Suprapubic skin (tissue), 4 donors: ENCODE measurements around the gene COL4A3. TPM values are rescaled to one million over a fixed set of nuclear protein-coding genes. Genes with fewer than 3 reads are reported as not detected.

Source experiments
- DNase-seq, 2 donors: peaks; one replicate each; pipeline ENCODE4 v3.0.0-alpha.2; 2019; ENCODE audit warnings: low spot score in 2 of 2
- H3K27ac ChIP-seq: fragments of 200-600 bp; sonication (generic); one replicate; pipeline ENCODE4 v1.5.1; 2019
- H3K27me3 ChIP-seq: fragments of 200-600 bp; sonication (generic); one replicate; pipeline ENCODE4 v1.5.1; 2019
- H3K36me3 ChIP-seq: fragments of 200-600 bp; sonication (generic); one replicate; pipeline ENCODE4 v1.5.1; 2019
- H3K4me1 ChIP-seq: fragments of 200-600 bp; sonication (generic); one replicate; pipeline ENCODE4 v1.5.1; 2019
- H3K4me3 ChIP-seq: fragments of 200-600 bp; sonication (generic); one replicate; pipeline ENCODE4 v1.5.1; 2019; ENCODE audit warnings: mild to moderate bottlenecking
- H3K9me3 ChIP-seq: fragments of 200-600 bp; sonication (generic); one replicate; pipeline ENCODE4 v1.5.1; 2019
- EP300 ChIP-seq: sonication (generic); formaldehyde crosslinking; IDR thresholded peaks from one replicate; pipeline ENCODE4 v1.6.1; 2017; ENCODE audit warnings: antibody characterized with exemption
- POLR2A ChIP-seq, 2 donors: fragments of 450-650 bp; IDR thresholded peaks; one replicate each; pipeline ENCODE4 v1.6.1; 2017; ENCODE audit warnings: antibody characterized with exemption in 2 of 2, mild to moderate bottlenecking in 2 of 2, moderate library complexity in 2 of 2
- POLR2AphosphoS5 ChIP-seq, 3 donors: sonication (generic); formaldehyde crosslinking; IDR thresholded peaks; one replicate each; pipeline ENCODE4 v1.6.1; 2017; ENCODE audit warnings: antibody characterized with exemption in 3 of 3
- WGBS: methylation state at CpG from one replicate; pipeline ENCODE4 v1.1.5; 2018; 5-methylcytosine and 5-hydroxymethylcytosine counted together
- total RNA-seq, 4 donors: library from RNA; depleted of rRNA; stranded (reverse); fragments of >200 nt; gene quantifications; one replicate each; pipeline ENCODE4 v1.1.0, GENCODE V29; 2016
- TF ChIP-seq, protein P1 (sequence below), 2 donors: fragments of 200-600 bp in 1 of 2; fragments of 450-650 bp in 1 of 2; sonication (generic) in 1 of 2; IDR thresholded peaks; one replicate each; pipeline ENCODE4 v1.5.1; 2016 to 2019; ENCODE audit warnings: antibody characterized with exemption in 2 of 2, mild to moderate bottlenecking in 1 of 2, moderate library complexity in 1 of 2

Gene COL4A3
- total RNA-seq, 4 donors from 2014 or later = 0.26 to 2.2 (median 0.80) TPM; not detected in 1

- H3K27ac ChIP-seq = peak overlapping the region; percentile 80
- WGBS = 16% methylated on average over 6 of the region's 6 CpGs
- H3K4me1 ChIP-seq = peaks cover 26% of the 10 kb centered on the region
- no peaks in the 10 kb centered on the region for H3K9me3 ChIP-seq
- TF ChIP-seq POLR2A (IDR thresholded peaks at IDR 0.05) (no peak), POLR2AphosphoS5 (IDR thresholded peaks at IDR 0.05) (no peak), EP300 (no peak)
- TF ChIP-seq, protein P1, sequence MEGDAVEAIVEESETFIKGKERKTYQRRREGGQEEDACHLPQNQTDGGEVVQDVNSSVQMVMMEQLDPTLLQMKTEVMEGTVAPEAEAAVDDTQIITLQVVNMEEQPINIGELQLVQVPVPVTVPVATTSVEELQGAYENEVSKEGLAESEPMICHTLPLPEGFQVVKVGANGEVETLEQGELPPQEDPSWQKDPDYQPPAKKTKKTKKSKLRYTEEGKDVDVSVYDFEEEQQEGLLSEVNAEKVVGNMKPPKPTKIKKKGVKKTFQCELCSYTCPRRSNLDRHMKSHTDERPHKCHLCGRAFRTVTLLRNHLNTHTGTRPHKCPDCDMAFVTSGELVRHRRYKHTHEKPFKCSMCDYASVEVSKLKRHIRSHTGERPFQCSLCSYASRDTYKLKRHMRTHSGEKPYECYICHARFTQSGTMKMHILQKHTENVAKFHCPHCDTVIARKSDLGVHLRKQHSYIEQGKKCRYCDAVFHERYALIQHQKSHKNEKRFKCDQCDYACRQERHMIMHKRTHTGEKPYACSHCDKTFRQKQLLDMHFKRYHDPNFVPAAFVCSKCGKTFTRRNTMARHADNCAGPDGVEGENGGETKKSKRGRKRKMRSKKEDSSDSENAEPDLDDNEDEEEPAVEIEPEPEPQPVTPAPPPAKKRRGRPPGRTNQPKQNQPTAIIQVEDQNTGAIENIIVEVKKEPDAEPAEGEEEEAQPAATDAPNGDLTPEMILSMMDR (IDR thresholded peaks at IDR 0.05) = no peak
- no peaks in the 10 kb centered on the region for H3K27me3 ChIP-seq
- H3K4me3 ChIP-seq = peak overlapping the region; percentile 63
- no peak for DNase-seq
- no peaks in the 10 kb centered on the region for H3K36me3 ChIP-seq
Observed at GRCh38 chr2:227324642-227324994, 160.2 kb downstream of the COL4A3 start.

DNA sequence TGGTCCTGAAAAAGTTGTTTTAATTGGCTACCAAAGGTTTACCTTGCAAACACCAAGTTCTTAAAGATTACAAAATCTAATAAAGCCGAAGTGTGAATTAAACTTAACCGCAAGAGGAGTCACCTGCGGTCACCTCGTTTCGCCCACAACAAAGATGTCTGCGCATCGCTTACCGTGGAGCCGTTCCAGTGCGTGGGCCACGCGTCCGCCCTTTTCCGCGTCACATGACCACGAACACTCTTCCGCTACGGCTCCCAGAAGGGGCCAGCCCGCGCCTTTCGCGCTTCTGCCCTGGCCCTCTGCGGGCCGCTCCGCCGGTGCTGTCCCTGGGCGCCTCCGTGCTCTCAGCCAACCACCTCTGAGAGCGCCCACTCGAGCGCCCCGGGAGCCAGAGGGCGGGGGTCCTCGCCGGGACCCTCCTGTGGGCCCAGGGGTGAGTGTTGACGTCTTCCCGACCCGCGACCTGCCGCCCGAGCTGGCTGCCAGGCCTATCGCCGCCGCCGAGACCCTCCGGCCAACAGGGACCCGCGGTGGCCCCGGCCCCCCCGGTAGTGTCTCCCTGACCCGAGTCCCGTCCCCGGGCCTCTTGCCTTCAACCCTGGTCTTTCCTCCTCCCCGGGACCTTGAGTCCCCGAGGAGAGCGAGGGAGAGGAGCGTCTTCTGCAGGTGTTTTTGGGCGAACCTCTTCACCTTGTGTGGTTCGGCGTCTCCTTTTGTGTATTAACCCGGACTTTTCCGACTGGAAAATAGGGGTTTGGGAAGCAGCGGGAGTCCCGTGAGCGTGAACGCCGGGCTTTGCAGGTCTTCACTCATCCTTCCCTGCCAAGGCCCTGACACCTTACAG lies 160.8 kb downstream of the COL4A3 start, which contains the start of gene MFF:
Gene MFF, plus strand, starts transcription at position 257 of the 844 bp plus-strand sequence. CDS start 5,415 bp downstream, outside the sequence.
- 0% methylated on average over 18 of the region's 67 CpGs for WGBS
- peak; percentile 94 to 96 for DNase-seq
- no peaks in the 10 kb centered on the region for H3K9me3 ChIP-seq
- H3K4me1 ChIP-seq = peaks cover 27% of the 10 kb centered on the region
- H3K27ac ChIP-seq = peak within 1 kb of the TSS; percentile 80
- H3K4me3 ChIP-seq = peak within 1 kb of the TSS; percentile 63
- TF ChIP-seq POLR2A (IDR thresholded peaks at IDR 0.05) (peak; percentile 14 to 53), EP300 (no peak), POLR2AphosphoS5 (IDR thresholded peaks at IDR 0.05) (peak; percentile 43 to 99 (median 80))
- TF ChIP-seq, protein P1 (IDR thresholded peaks at IDR 0.05) = no peak
- H3K27me3 ChIP-seq = no peaks in the 10 kb centered on the region
- H3K36me3 ChIP-seq = no peaks in the 10 kb centered on the region

- DNase-seq = peak in 1 of 2 donors; percentile 61
- H3K27me3 ChIP-seq = no peaks in the 10 kb centered on the region
Observed at GRCh38 chr2:227325839-227326195, 161.4 kb downstream of the COL4A3 start.

DNA sequence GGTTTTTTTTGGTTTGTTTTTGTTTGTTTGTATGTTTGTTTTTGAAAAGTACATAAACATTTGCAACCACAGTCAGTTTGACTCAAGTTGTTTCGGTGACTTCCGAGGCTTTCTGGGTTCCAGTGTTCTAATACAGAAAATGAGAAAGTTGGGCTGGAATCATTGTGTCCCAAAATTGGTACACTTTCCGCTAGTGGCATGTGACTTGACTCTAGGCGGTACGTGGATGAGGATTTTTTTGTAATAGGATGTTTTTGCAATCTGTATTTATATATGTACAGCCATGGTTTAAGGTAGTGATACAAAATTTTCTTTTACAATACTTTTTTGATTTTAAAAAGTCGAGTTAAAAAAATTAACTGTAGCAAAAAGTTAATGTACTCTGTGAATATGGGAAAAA lies 162.4 kb downstream of the COL4A3 start:
- 93% methylated on average over 6 of the region's 6 CpGs for WGBS
- Histone ChIP-seq H3K36me3 (peaks cover 12% of the 10 kb centered on the region), H3K27ac (no peak overlapping the region), H3K27me3 (no peaks in the 10 kb centered on the region), H3K9me3 (no peaks in the 10 kb centered on the region), H3K4me3 (no peak overlapping the region), H3K4me1 (peaks cover 27% of the 10 kb centered on the region)
- no peak for DNase-seq
- no peak for TF ChIP-seq POLR2AphosphoS5 (IDR thresholded peaks at IDR 0.05)
- TF ChIP-seq EP300 = no peak
- no peak for TF ChIP-seq POLR2A (IDR thresholded peaks at IDR 0.05)
- TF ChIP-seq, protein P1 (IDR thresholded peaks at IDR 0.05) = no peak

More at GRCh38 chr2:227325839-227326195, 161.4 kb downstream of the COL4A3 start:
- H3K4me3 ChIP-seq = peak overlapping the region; percentile 63
- H3K36me3 ChIP-seq = peaks cover 5% of the 10 kb centered on the region
- H3K27ac ChIP-seq = peak overlapping the region; percentile 80
- under 1% methylated on average over 13 of the region's 13 CpGs for WGBS
- TF ChIP-seq POLR2AphosphoS5 (IDR thresholded peaks at IDR 0.05) (no peak), EP300 (no peak), POLR2A (IDR thresholded peaks at IDR 0.05) (no peak)
- TF ChIP-seq, protein P1 (IDR thresholded peaks at IDR 0.05) = no peak
- H3K9me3 ChIP-seq = no peaks in the 10 kb centered on the region
- peaks cover 27% of the 10 kb centered on the region for H3K4me1 ChIP-seq

GRCh38 chr2:227335713-227336112 lies 171.3 kb downstream of the COL4A3 start:
- Histone ChIP-seq H3K4me3 (no peak overlapping the region), H3K9me3 (no peaks in the 10 kb centered on the region), H3K36me3 (peaks cover 51% of the 10 kb centered on the region), H3K4me1 (no peaks in the 10 kb centered on the region), H3K27ac (no peak overlapping the region), H3K27me3 (no peaks in the 10 kb centered on the region)
- no peak for TF ChIP-seq POLR2A (IDR thresholded peaks at IDR 0.05)
- TF ChIP-seq POLR2AphosphoS5 (IDR thresholded peaks at IDR 0.05) = no peak
- TF ChIP-seq, protein P1 (IDR thresholded peaks at IDR 0.05) = no peak
- no peak for TF ChIP-seq EP300
- no peak for DNase-seq
- WGBS = 90% methylated on average over 1 of the region's 1 CpG
